HUES6 (cell line): ENCODE data around the gene RAB6B.

Source experiments
- H3K27ac ChIP-seq: 2 replicates; pipeline ENCODE4 v1.7.0; 2013; ENCODE audit warnings: low read depth, mild to moderate bottlenecking, low read length, inconsistent platforms
- H3K27me3 ChIP-seq: 2 replicates; pipeline ENCODE4 v1.6.1; 2013; ENCODE audit warnings: low read length; ENCODE audit not compliant: control insufficient read depth, insufficient read depth
- H3K36me3 ChIP-seq: 2 replicates; pipeline ENCODE4 v1.6.1; 2013; ENCODE audit warnings: low read length; ENCODE audit not compliant: control insufficient read depth, insufficient read depth
- H3K4me1 ChIP-seq: 2 replicates; pipeline ENCODE4 v1.6.1; 2013; ENCODE audit warnings: low read length; ENCODE audit not compliant: control insufficient read depth, insufficient read depth
- H3K4me3 ChIP-seq: 2 replicates; pipeline ENCODE4 v1.5.1; 2013; ENCODE audit warnings: low read depth, low read length
- H3K9ac ChIP-seq: one replicate; pipeline ENCODE4 v1.6.1; 2013; ENCODE audit warnings: mild to moderate bottlenecking, low read length
- H3K9me3 ChIP-seq: 2 replicates; pipeline ENCODE4 v1.6.1; 2013; ENCODE audit warnings: low read depth, low read length; ENCODE audit not compliant: control insufficient read depth, insufficient read depth

RAB6B gene

DNA sequence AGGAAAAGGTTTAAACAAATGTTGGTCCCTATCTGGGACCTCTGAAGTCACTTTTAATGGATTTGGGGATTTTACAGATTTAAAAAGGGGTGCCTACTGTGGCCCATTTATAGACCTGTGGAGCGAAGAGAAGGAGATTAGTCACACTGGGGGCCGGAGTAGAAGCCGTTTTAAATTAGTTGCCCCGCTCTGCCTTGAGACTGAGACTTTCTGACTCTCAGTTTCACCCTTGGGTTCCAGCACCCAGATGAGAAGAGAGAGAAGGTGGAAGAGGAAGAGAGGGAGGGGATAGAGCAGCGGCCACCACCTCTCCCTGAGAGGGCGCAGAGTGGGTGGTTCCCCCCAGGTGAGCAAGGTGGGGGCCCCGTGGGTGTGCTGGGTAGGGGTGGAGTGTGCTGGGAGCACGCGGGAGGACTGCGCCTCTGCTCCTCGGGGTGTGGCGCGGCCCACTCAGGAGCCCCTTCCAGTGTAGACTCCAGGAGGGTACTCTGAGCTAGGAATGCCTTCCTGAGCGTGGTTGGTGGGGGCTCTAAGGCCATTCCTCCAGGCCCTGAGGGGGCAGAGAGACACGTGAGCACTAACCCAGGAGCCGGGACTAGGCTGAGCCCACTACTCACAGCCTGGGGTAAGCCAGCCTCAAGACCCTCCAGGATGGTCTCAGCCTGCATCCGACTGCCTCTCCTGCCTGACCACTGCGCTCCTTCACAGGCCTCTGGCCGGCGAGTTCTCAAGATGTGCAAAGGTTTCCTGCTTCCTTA, 32.6 kb upstream of the RAB6B start:
- Histone ChIP-seq H3K27ac (no peak overlapping the region), H3K4me3 (peak overlapping the region; percentile 64), H3K9ac (no peak overlapping the region), H3K9me3 (no peaks in the 10 kb centered on the region), H3K36me3 (no peaks in the 10 kb centered on the region), H3K4me1 (peaks cover 13% of the 10 kb centered on the region), H3K27me3 (peaks cover 36% of the 10 kb centered on the region)

DNA sequence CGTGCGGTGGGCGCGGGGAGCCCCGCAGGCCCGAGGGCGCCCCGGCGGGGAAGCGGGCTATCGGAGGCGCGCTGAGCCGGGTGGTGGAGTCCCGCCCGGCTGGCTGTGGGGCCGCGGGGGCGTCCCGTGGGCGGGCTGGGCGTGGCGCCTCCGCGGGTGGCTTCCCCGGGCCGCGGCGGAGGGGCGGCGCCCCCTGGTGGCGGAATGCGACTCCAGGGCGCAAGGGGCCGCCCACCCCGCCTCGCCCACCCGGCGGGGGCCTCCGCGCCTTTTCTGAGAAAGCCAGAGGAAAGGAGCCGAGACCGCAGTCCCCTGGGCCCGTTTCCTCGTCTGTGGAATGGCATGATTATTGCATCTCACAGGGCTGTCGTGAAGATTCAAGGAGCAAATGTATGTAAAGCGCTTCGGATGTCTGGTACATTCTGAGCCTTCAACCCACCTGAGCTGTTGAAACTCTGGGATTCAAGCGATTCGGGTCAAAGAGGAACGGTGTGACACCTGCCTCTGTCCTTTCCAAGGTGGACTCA, 31.9 kb upstream of the RAB6B start:
- H3K4me1 ChIP-seq = peaks cover 13% of the 10 kb centered on the region
- peak overlapping the region; percentile 64 for H3K4me3 ChIP-seq
- peaks cover 36% of the 10 kb centered on the region for H3K27me3 ChIP-seq
- peak overlapping the region; percentile 12 for H3K9ac ChIP-seq
- H3K9me3 ChIP-seq = no peaks in the 10 kb centered on the region
- no peak overlapping the region for H3K27ac ChIP-seq
- H3K36me3 ChIP-seq = no peaks in the 10 kb centered on the region

DNA sequence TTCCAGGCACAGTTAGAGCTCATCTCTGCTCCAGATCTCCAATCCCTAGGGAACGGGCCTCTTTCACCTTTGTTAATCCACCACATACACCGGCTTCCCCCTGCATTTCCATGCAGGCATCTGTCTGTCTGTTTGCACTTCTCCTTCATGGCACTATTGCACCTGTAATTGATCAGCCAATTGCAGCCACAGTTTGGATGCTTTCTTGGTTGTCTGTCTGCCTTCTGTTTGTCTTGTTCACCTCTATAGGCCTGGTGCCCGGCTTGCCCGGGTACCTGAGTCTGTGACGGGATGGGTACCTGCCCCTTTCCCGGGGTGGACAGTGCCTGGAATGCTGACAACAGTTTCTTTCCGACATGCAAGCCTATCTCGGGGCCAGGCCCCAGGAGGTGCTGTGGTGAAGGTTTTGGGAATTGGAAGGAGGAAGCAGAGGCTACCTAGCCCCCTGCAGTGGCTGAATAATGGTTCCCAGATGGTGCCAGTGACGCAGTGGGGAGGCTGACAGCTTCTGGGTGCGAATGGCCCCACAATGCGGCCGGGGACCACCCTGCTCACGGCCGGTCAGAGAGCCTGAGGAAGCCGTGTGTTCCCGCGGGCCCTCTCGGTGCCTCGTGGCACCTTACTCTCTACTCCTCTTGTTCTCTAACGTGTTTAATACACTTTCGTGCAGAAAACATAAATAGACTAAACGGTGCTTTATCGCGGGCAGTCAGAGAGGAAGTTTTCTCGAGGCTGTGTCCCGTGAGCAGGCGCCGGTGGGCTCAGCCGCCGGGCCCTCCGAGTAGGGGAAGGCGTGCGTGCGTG, 31.3 kb upstream of the RAB6B start:
- Histone ChIP-seq H3K4me3 (peak overlapping the region; percentile 64), H3K9ac (peak overlapping the region; percentile 12)

GRCh38 chr3:133925960-133926735, 30.5 kb upstream of the RAB6B start:
- Histone ChIP-seq H3K36me3 (no peaks in the 10 kb centered on the region), H3K4me3 (no peak overlapping the region), H3K27me3 (peaks cover 36% of the 10 kb centered on the region), H3K4me1 (peaks cover 13% of the 10 kb centered on the region), H3K9me3 (no peaks in the 10 kb centered on the region), H3K9ac (no peak overlapping the region), H3K27ac (no peak overlapping the region)

More for the DNA sequence above, 31.3 kb upstream of the RAB6B start:
- peaks cover 36% of the 10 kb centered on the region for H3K27me3 ChIP-seq
- no peaks in the 10 kb centered on the region for H3K9me3 ChIP-seq
- peaks cover 13% of the 10 kb centered on the region for H3K4me1 ChIP-seq
- H3K27ac ChIP-seq = no peak overlapping the region
- no peaks in the 10 kb centered on the region for H3K36me3 ChIP-seq

DNA sequence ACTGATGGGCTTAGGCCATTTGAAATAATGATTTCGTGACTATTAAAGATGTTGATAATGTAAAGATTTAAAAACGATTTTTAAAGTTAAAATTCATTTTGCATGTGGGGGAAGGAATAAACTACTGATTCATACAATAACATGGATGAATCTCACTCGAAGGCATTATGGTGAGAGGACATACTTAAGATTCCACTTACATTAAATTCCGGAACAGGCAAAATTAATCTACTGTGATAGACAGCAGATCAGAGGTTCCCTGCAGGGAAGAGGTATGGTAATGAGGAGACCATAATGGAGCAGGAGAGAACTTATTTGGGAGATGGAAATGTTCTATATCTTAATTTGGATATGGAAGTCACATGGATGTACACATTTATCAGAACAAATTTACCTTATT, 28.4 kb upstream of the RAB6B start:
- Histone ChIP-seq H3K9me3 (no peaks in the 10 kb centered on the region), H3K4me3 (no peak overlapping the region), H3K27ac (no peak overlapping the region), H3K4me1 (peaks cover 13% of the 10 kb centered on the region), H3K27me3 (peaks cover 30% of the 10 kb centered on the region), H3K36me3 (no peaks in the 10 kb centered on the region), H3K9ac (no peak overlapping the region)

DNA sequence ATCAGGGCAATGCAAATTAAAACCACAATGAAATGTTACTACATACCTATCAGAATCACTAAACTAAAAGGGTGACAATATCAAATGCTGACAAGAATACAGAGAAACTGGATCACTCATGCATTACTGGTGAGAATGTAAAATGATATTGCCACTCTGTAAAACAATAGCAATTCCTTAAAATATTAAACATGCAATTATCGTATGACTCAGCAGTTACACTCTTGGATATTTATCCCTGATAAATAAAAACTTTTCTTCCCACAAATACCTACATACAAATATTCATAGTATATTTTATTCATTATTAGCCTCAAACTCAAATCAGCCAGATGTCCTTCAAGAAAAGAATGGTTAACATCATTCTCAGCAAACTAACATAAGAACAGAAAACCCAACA, 25.9 kb upstream of the RAB6B start:
- Histone ChIP-seq H3K9me3 (0 out of 2 replicates have a peak, but pooled peaks cover 3% of the 10 kb centered on the region), H3K36me3 (no peaks in the 10 kb centered on the region), H3K9ac (no peak overlapping the region), H3K27ac (no peak overlapping the region), H3K4me1 (peaks cover 7% of the 10 kb centered on the region; the same call in 1 of the 2 replicates), H3K4me3 (no peak overlapping the region), H3K27me3 (peaks cover 8% of the 10 kb centered on the region; the same call in 1 of the 2 replicates)

GRCh38 chr3:133917144-133917543, 21.5 kb upstream of the RAB6B start:
- Histone ChIP-seq H3K27ac (no peak overlapping the region), H3K9me3 (0 out of 2 replicates have a peak, but pooled peaks cover 3% of the 10 kb centered on the region), H3K9ac (no peak overlapping the region), H3K4me1 (no peaks in the 10 kb centered on the region), H3K4me3 (no peak overlapping the region), H3K27me3 (no peaks in the 10 kb centered on the region), H3K36me3 (no peaks in the 10 kb centered on the region)

DNA sequence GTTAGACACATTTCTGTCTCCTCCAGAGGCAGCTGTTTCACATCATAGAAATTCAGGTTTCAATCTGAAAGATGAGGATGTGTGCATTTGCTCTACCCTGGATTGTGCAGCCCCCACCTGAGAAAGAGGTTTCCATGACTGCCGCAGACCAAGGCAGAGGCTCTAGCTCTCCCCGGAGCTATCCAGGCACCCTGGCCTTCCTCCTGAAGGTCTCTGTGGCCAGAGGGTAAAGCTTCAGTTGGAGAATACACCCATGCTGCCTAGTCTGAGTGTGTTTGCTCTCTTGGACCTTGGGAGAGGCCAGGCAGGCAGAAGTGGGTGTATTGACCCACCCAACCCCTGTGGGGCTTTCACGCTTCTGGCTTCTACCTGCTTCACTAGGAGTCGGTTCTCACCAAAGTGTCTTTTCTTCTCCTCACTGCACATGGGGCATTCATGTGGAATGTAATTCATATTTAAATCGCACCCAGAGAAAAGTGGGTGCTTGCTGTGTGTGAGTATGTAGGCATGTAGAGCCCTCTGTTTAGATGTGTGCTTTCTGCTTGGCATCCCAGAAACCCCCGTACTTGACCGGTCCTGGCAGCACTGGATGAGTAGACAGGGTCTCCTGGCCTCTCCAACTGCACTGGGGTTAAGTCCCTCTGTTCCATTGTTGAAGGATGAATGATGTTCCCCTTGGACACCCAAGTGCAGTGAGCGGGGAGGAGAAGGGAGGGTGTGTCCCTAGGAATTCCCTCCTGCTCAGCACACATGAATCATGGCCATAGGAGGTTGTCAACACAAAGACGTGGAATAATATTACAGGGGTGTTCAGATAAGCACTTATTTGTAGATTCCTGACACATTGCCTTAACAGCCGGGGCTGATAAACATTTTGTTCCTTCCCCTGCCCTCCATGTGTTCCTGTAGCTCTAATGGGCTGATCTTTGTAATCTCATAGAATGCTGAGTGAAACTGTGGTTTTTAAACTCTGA, 20.3 kb upstream of the RAB6B start:
- H3K27me3 ChIP-seq = no peaks in the 10 kb centered on the region
- no peak overlapping the region for H3K4me3 ChIP-seq
- H3K4me1 ChIP-seq = no peaks in the 10 kb centered on the region

DNA sequence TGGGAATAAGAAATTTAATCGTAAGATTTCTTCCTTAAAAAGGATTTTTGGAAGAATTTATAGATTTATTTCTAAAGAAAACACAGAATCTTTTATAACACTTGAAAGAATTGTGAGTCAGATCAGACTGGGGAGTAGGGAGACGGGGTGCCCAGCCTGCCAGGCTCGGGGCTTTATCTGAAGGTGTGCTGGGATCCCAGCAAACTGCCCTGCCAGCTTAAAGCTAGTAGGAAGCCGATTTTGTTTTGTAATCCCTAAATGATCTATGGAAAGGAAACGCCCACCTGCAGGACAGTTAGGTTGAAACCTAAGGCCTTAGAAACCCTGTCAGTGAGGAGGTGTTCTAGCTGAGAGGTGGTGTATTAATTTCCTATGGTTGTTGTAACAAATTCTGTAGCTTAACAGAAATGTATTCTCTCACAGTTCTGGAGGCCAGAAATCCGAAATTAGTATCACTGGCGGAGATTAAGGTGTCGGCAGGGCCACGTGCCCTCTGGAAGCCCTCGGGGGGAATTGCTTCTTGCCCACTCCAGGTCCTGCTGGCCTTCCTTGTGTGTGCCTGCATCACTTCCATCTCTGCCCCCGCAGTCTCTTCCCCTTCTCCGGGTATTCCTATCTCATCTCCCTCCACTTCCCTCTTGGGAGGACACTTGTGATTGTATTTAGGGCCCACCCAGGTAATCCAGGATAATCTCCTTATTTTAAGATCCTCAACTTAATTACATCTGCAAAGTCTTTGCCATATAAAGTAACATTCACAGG, 19.3 kb upstream of the RAB6B start:
- Histone ChIP-seq H3K9ac (no peak overlapping the region), H3K4me3 (no peak overlapping the region), H3K9me3 (0 out of 2 replicates have a peak, but pooled peaks cover 3% of the 10 kb centered on the region), H3K36me3 (no peaks in the 10 kb centered on the region), H3K4me1 (no peaks in the 10 kb centered on the region), H3K27ac (no peak overlapping the region), H3K27me3 (no peaks in the 10 kb centered on the region)

More for the DNA sequence above, 20.3 kb upstream of the RAB6B start:
- Histone ChIP-seq H3K36me3 (no peaks in the 10 kb centered on the region), H3K9me3 (0 out of 2 replicates have a peak, but pooled peaks cover 3% of the 10 kb centered on the region), H3K9ac (no peak overlapping the region), H3K27ac (no peak overlapping the region)
